Naive B cell (primary cell): ENCODE results near the gene SH3GL2. TPM values are rescaled to one million over a fixed set of nuclear protein-coding genes. Genes with fewer than 3 reads are reported as not detected.
"Not testable (repeated sequence)": the region's sequence is repeated elsewhere in the genome, so short reads cannot be mapped to it uniquely, and the experiment has no call there.

Experiments used
- ATAC-seq, 2 donors: fragments of 150-1000 bp; cut with Tn5 transposase; 2 replicates each; pipeline ENCODE4 v1.10.0; 2021; ENCODE audit warnings: low read depth in 2 of 2, mild to moderate bottlenecking in 2 of 2, moderate library complexity in 2 of 2
- DNase-seq: peaks from one replicate; pipeline ENCODE4 v3.0.0; 2022
- H3K27ac Mint-ChIP-seq, 6 donors: one replicate each; pipeline ENCODE4 v1.8.0; 2020 to 2022; ENCODE audit warnings: mild to moderate bottlenecking in 6 of 6, mixed read lengths in 6 of 6, moderate library complexity in 5 of 6, inconsistent platforms in 2 of 6
- H3K27me3 Mint-ChIP-seq, 3 donors: one replicate each; pipeline ENCODE4 v1.8.0; 2021 to 2022; ENCODE audit warnings: mixed read lengths in 3 of 3, mild to moderate bottlenecking in 1 of 3
- H3K36me3 Mint-ChIP-seq, 2 donors: one replicate each; pipeline ENCODE4 v1.8.0; 2020 to 2022; ENCODE audit warnings: mixed read lengths in 2 of 2, inconsistent platforms in 1 of 2, mild to moderate bottlenecking in 1 of 2
- H3K4me1 Mint-ChIP-seq, 3 donors: one replicate each; pipeline ENCODE4 v1.8.0; 2020 to 2022; ENCODE audit warnings: mixed read lengths in 3 of 3, inconsistent platforms in 1 of 3, mild to moderate bottlenecking in 1 of 3, moderate library complexity in 1 of 3
- H3K4me3 Mint-ChIP-seq, 8 donors: one replicate each; pipeline ENCODE4 v1.8.0; 2020 to 2022; ENCODE audit warnings: mild to moderate bottlenecking in 8 of 8, mixed read lengths in 8 of 8, moderate library complexity in 8 of 8, inconsistent platforms in 2 of 8
- H3K9me3 Mint-ChIP-seq, 7 donors: one replicate each; pipeline ENCODE4 v1.8.0; 2020 to 2022; ENCODE audit warnings: mixed read lengths in 7 of 7, mild to moderate bottlenecking in 5 of 7, inconsistent platforms in 2 of 7, moderate library complexity in 1 of 7
- polyA plus RNA-seq, 6 donors: library from polyadenylated mRNA; unstranded; fragments of 300-500 nt; fragmentation: Illumina TruSeq; gene quantifications; one replicate each; pipeline ENCODE4 v1.2.3, GENCODE V29; 2021; ENCODE audit warnings: low read depth in 6 of 6

SH3GL2 gene
- polyA plus RNA-seq, 6 donors from 2014 or later: not detected

- no peaks in the 10 kb centered on the region for H3K36me3 Mint-ChIP-seq
- no peaks in the 10 kb centered on the region for H3K4me1 Mint-ChIP-seq
- ATAC-seq (no peak), DNase-seq (no peak)
- peaks cover 1 to 30% (median 7%) of the 10 kb centered on the region in 7 donors for H3K9me3 Mint-ChIP-seq
- H3K27me3 Mint-ChIP-seq: no peaks in the 10 kb centered on the region
- no peak overlapping the region for H3K27ac Mint-ChIP-seq
- H3K4me3 Mint-ChIP-seq: no peak overlapping the region
Measured at GRCh38 chr9:17752021-17752420, 173.2 kb downstream of the SH3GL2 start.

- ATAC-seq: no peak
- Mint-ChIP-seq H3K9me3 (peaks cover 2 to 33% (median 4%) of the 10 kb centered on the region in 7 donors), H3K27ac (no peak overlapping the region), H3K4me1 (no peaks in the 10 kb centered on the region), H3K36me3 (no peaks in the 10 kb centered on the region), H3K4me3 (no peak overlapping the region), H3K27me3 (no peaks in the 10 kb centered on the region)
- no peak for DNase-seq
Measured at GRCh38 chr9:17757816-17758215, 178.9 kb downstream of the SH3GL2 start.

- Mint-ChIP-seq H3K27ac (no peak overlapping the region), H3K4me1 (no peaks in the 10 kb centered on the region), H3K36me3 (no peaks in the 10 kb centered on the region), H3K9me3 (peaks cover 0 to 14% (median 4%) of the 10 kb centered on the region in 7 donors), H3K4me3 (no peak overlapping the region), H3K27me3 (no peaks in the 10 kb centered on the region)
- ATAC-seq (no peak), DNase-seq (no peak)
Measured at GRCh38 chr9:17760250-17760649, 181.4 kb downstream of the SH3GL2 start.

- no peak for DNase-seq
- ATAC-seq: no peak
- no peaks in the 10 kb centered on the region for H3K27me3 Mint-ChIP-seq
- H3K9me3 Mint-ChIP-seq: peaks cover 0 to 7% (median 2%) of the 10 kb centered on the region in 7 donors
- no peaks in the 10 kb centered on the region for H3K4me1 Mint-ChIP-seq
- H3K36me3 Mint-ChIP-seq: no peaks in the 10 kb centered on the region
- H3K4me3 Mint-ChIP-seq: no peak overlapping the region
- no peak overlapping the region for H3K27ac Mint-ChIP-seq
Measured at GRCh38 chr9:17761984-17762676, 183.3 kb downstream of the SH3GL2 start.

GRCh38 chr9:17764306-17764705 is 185.4 kb downstream of the SH3GL2 start:
- H3K4me1 Mint-ChIP-seq: no peaks in the 10 kb centered on the region
- no peak overlapping the region for H3K4me3 Mint-ChIP-seq
- peaks cover 0 to 7% (median 0%) of the 10 kb centered on the region in 3 donors for H3K27me3 Mint-ChIP-seq
- H3K9me3 Mint-ChIP-seq: peaks cover 0 to 5% (median 0%) of the 10 kb centered on the region in 7 donors
- DNase-seq (no peak), ATAC-seq (no peak)
- H3K36me3 Mint-ChIP-seq: no peaks in the 10 kb centered on the region
- H3K27ac Mint-ChIP-seq: no peak overlapping the region

- not testable (repeated sequence) for H3K4me3 Mint-ChIP-seq, DNase-seq, H3K27ac Mint-ChIP-seq, H3K36me3 Mint-ChIP-seq, H3K9me3 Mint-ChIP-seq, H3K27me3 Mint-ChIP-seq, ATAC-seq, H3K4me1 Mint-ChIP-seq
Measured at GRCh38 chr9:17765131-17765530, 186.3 kb downstream of the SH3GL2 start.

GRCh38 chr9:17772223-17772622 is 193.4 kb downstream of the SH3GL2 start:
- no peak for DNase-seq
- Mint-ChIP-seq H3K36me3 (no peaks in the 10 kb centered on the region), H3K9me3 (peaks cover 0 to 5% (median 2%) of the 10 kb centered on the region in 7 donors), H3K4me3 (no peak overlapping the region), H3K27me3 (peaks cover 0 to 7% (median 0%) of the 10 kb centered on the region in 3 donors), H3K4me1 (no peaks in the 10 kb centered on the region), H3K27ac (no peak overlapping the region)
- no peak for ATAC-seq

GRCh38 chr9:17775656-17776055 is 196.8 kb downstream of the SH3GL2 start:
- Mint-ChIP-seq H3K36me3 (no peaks in the 10 kb centered on the region), H3K27ac (no peak overlapping the region), H3K9me3 (peaks cover 0 to 4% (median 2%) of the 10 kb centered on the region in 7 donors), H3K27me3 (no peaks in the 10 kb centered on the region), H3K4me1 (no peaks in the 10 kb centered on the region), H3K4me3 (no peak overlapping the region)
- no peak for ATAC-seq
- no peak for DNase-seq

GRCh38 chr9:17776735-17777134 is 197.9 kb downstream of the SH3GL2 start:
- Mint-ChIP-seq H3K9me3 (peaks cover 0 to 6% (median 4%) of the 10 kb centered on the region in 7 donors), H3K27ac (no peak overlapping the region)

GRCh38 chr9:17777465-17777864 is 198.6 kb downstream of the SH3GL2 start:
- H3K36me3 Mint-ChIP-seq: no peaks in the 10 kb centered on the region
- no peaks in the 10 kb centered on the region for H3K4me1 Mint-ChIP-seq
- no peak for DNase-seq
- H3K4me3 Mint-ChIP-seq: no peak overlapping the region
- no peak overlapping the region for H3K27ac Mint-ChIP-seq
- ATAC-seq: no peak
- H3K9me3 Mint-ChIP-seq: peaks cover 0 to 7% (median 2%) of the 10 kb centered on the region in 7 donors
- H3K27me3 Mint-ChIP-seq: no peaks in the 10 kb centered on the region

More at GRCh38 chr9:17776735-17777134, 197.9 kb downstream of the SH3GL2 start:
- DNase-seq: no peak
- Mint-ChIP-seq H3K27me3 (no peaks in the 10 kb centered on the region), H3K4me1 (no peaks in the 10 kb centered on the region), H3K36me3 (no peaks in the 10 kb centered on the region), H3K4me3 (no peak overlapping the region)
- ATAC-seq: no peak

- Mint-ChIP-seq H3K4me3 (no peak overlapping the region), H3K4me1 (no peaks in the 10 kb centered on the region), H3K27ac (no peak overlapping the region), H3K27me3 (no peaks in the 10 kb centered on the region), H3K36me3 (no peaks in the 10 kb centered on the region), H3K9me3 (peaks cover 0 to 7% (median 0%) of the 10 kb centered on the region in 7 donors)
- DNase-seq (no peak), ATAC-seq (no peak)
Measured at GRCh38 chr9:17782430-17783149, 203.7 kb downstream of the SH3GL2 start.

- H3K36me3 Mint-ChIP-seq: no peaks in the 10 kb centered on the region
- H3K4me3 Mint-ChIP-seq: no peak overlapping the region
- ATAC-seq (no peak), DNase-seq (no peak)
- H3K4me1 Mint-ChIP-seq: no peaks in the 10 kb centered on the region
- no peak overlapping the region for H3K27ac Mint-ChIP-seq
- H3K27me3 Mint-ChIP-seq: no peaks in the 10 kb centered on the region
- H3K9me3 Mint-ChIP-seq: peaks cover 0 to 7% (median 0%) of the 10 kb centered on the region in 7 donors
Measured at GRCh38 chr9:17783227-17783626, 204.4 kb downstream of the SH3GL2 start.

- no peak for DNase-seq
- no peak overlapping the region for H3K4me3 Mint-ChIP-seq
- no peak for ATAC-seq
Measured at GRCh38 chr9:17789316-17789715, 210.4 kb downstream of the SH3GL2 start.

More at GRCh38 chr9:17789316-17789715, 210.4 kb downstream of the SH3GL2 start:
- Mint-ChIP-seq H3K27me3 (no peaks in the 10 kb centered on the region), H3K27ac (no peak overlapping the region), H3K4me1 (no peaks in the 10 kb centered on the region), H3K9me3 (no peaks in the 10 kb centered on the region), H3K36me3 (no peaks in the 10 kb centered on the region)
